ENCODE data around the gene ZBTB4. TPM values are rescaled to one million over a fixed set of nuclear protein-coding genes. Genes with fewer than 3 reads are reported as not detected.

ZBTB4 gene
- total RNA-seq, 1 experiment from 2014 or later, result 4.4 TPM

GRCh38 chr17:7410634-7411426 is 68.6 kb downstream of the ZBTB4 start:
- in situ Hi-C loops (cut with HindIII; ENCODE audit: low sequenced_read_pairs), result no loop called here
- no peak for DNase-seq (ENCODE audit: low spot score)

- in situ Hi-C loops (cut with HindIII; ENCODE audit: low sequenced_read_pairs), result no loop called here
Measured at GRCh38 chr17:7409716-7410115, 69.7 kb downstream of the ZBTB4 start.

More at GRCh38 chr17:7409716-7410115, 69.7 kb downstream of the ZBTB4 start:
- DNase-seq (ENCODE audit: low spot score), result no peak

Other genes with a start within 250 kb of the ZBTB4 start
- 89.9 and 99.0 TPM in 2 replicates for gene DVL2, start 245.1 kb downstream of the ZBTB4 start, total RNA-seq (2014; rRNA removed; shearing (Covaris generic))
- gene PHF23, start 240.2 kb downstream of the ZBTB4 start, total RNA-seq (2014; rRNA removed; shearing (Covaris generic)), result 113 and 121 TPM in 2 replicates
- 227 and 249 TPM in 2 replicates for gene GABARAP, start 237.2 kb downstream of the ZBTB4 start, total RNA-seq (2014; rRNA removed; shearing (Covaris generic))
- 18.3 and 26.8 TPM in 2 replicates for gene CTDNEP1, start 227.9 kb downstream of the ZBTB4 start, total RNA-seq (2014; rRNA removed; shearing (Covaris generic))
- 74.1 and 95.6 TPM in 2 replicates for gene ELP5, start 227.4 kb downstream of the ZBTB4 start, total RNA-seq (2014; rRNA removed; shearing (Covaris generic))
- gene CLDN7, start 217.2 kb downstream of the ZBTB4 start, total RNA-seq (2014; rRNA removed; shearing (Covaris generic)), result 0.17 and 3.5 TPM in 2 replicates
- gene SLC2A4, start 197.9 kb downstream of the ZBTB4 start, total RNA-seq (2014; rRNA removed; shearing (Covaris generic)), result 2.3 and 2.7 TPM in 2 replicates
- 20.5 and 20.9 TPM in 2 replicates for gene YBX2, start 185.0 kb downstream of the ZBTB4 start, total RNA-seq (2014; rRNA removed; shearing (Covaris generic))
- gene EIF5A, start 172.0 kb downstream of the ZBTB4 start, total RNA-seq (2014; rRNA removed; shearing (Covaris generic)), result 1,140 and 1,147 TPM in 2 replicates
- 109 and 113 TPM in 2 replicates for gene GPS2, start 164.3 kb downstream of the ZBTB4 start, total RNA-seq (2014; rRNA removed; shearing (Covaris generic))
- gene NEURL4, start 150.3 kb downstream of the ZBTB4 start, total RNA-seq (2014; rRNA removed; shearing (Covaris generic)), result 21.4 and 50.0 TPM in 2 replicates
- 0.61 TPM in 1 of 2 replicates, not detected in the other for gene ACAP1, start 143.1 kb downstream of the ZBTB4 start, total RNA-seq (2014; rRNA removed; shearing (Covaris generic))
- gene KCTD11, start 127.5 kb downstream of the ZBTB4 start, total RNA-seq (2014; rRNA removed; shearing (Covaris generic)), result 12.0 and 14.3 TPM in 2 replicates
- not detected in 2 replicates for gene TMEM95, start 124.5 kb downstream of the ZBTB4 start, total RNA-seq (2014; rRNA removed; shearing (Covaris generic))
- gene TNK1, start 98.5 kb downstream of the ZBTB4 start, total RNA-seq (2014; rRNA removed; shearing (Covaris generic)), result not detected in 2 replicates
- 7.9 and 8.3 TPM in 2 replicates for gene PLSCR3, start 85.1 kb downstream of the ZBTB4 start, total RNA-seq (2014; rRNA removed; shearing (Covaris generic))
- gene TMEM256, start 75.5 kb downstream of the ZBTB4 start, total RNA-seq (2014; rRNA removed; shearing (Covaris generic)), result 200 and 369 TPM in 2 replicates
- 5.5 and 6.8 TPM in 2 replicates for gene NLGN2, start 71.8 kb downstream of the ZBTB4 start, total RNA-seq (2014; rRNA removed; shearing (Covaris generic))
- gene SPEM1, start 59.3 kb downstream of the ZBTB4 start, total RNA-seq (2014; rRNA removed; shearing (Covaris generic)), result not detected in 2 replicates
- not detected in 2 replicates for gene SPEM2, start 54.0 kb downstream of the ZBTB4 start, total RNA-seq (2014; rRNA removed; shearing (Covaris generic))
- not detected in 2 replicates for gene SPEM3, start 50.8 kb downstream of the ZBTB4 start, total RNA-seq (2014; rRNA removed; shearing (Covaris generic))
- 4.6 and 4.9 TPM in 2 replicates for gene TMEM102, start 44.2 kb downstream of the ZBTB4 start, total RNA-seq (2014; rRNA removed; shearing (Covaris generic))
- 20.4 and 24.2 TPM in 2 replicates for gene FGF11, start 40.1 kb downstream of the ZBTB4 start, total RNA-seq (2014; rRNA removed; shearing (Covaris generic))
- 7.6 and 24.0 TPM in 2 replicates for gene CHRNB1, start 34.6 kb downstream of the ZBTB4 start, total RNA-seq (2014; rRNA removed; shearing (Covaris generic))
- gene SLC35G6, start 1.8 kb upstream of the ZBTB4 start, total RNA-seq (2014; rRNA removed; shearing (Covaris generic)), result not detected in 2 replicates
- gene POLR2A, start 4.7 kb upstream of the ZBTB4 start, total RNA-seq (2014; rRNA removed; shearing (Covaris generic)), result 52.7 and 52.8 TPM in 2 replicates
- not detected in 2 replicates for gene TNFSF12, start 69.4 kb upstream of the ZBTB4 start, total RNA-seq (2014; rRNA removed; shearing (Covaris generic))
- gene TNFSF13, start 79.1 kb upstream of the ZBTB4 start, total RNA-seq (2014; rRNA removed; shearing (Covaris generic)), result 1.5 TPM in 1 of 2 replicates, not detected in the other
- gene SENP3, start 82.3 kb upstream of the ZBTB4 start, total RNA-seq (2014; rRNA removed; shearing (Covaris generic)), result 157 and 182 TPM in 2 replicates
- gene CD68, start 100.0 kb upstream of the ZBTB4 start, total RNA-seq (2014; rRNA removed; shearing (Covaris generic)), result 119 and 129 TPM in 2 replicates
- 151 and 157 TPM in 2 replicates for gene MPDU1, start 104.2 kb upstream of the ZBTB4 start, total RNA-seq (2014; rRNA removed; shearing (Covaris generic))
- gene SOX15, start 110.5 kb upstream of the ZBTB4 start, total RNA-seq (2014; rRNA removed; shearing (Covaris generic)), result 6.8 and 12.1 TPM in 2 replicates
- 75.9 and 88.0 TPM in 2 replicates for gene FXR2, start 135.3 kb upstream of the ZBTB4 start, total RNA-seq (2014; rRNA removed; shearing (Covaris generic))
- gene SAT2, start 148.2 kb upstream of the ZBTB4 start, total RNA-seq (2014; rRNA removed; shearing (Covaris generic)), result 70.2 and 96.9 TPM in 2 replicates
- gene SHBG, start 150.5 kb upstream of the ZBTB4 start, total RNA-seq (2014; rRNA removed; shearing (Covaris generic)), result not detected in 2 replicates
- not detected in 2 replicates for gene ATP1B2, start 171.3 kb upstream of the ZBTB4 start, total RNA-seq (2014; rRNA removed; shearing (Covaris generic))
- 23.5 and 26.4 TPM in 2 replicates for gene TP53, start 207.9 kb upstream of the ZBTB4 start, total RNA-seq (2014; rRNA removed; shearing (Covaris generic))
- gene WRAP53, start 208.8 kb upstream of the ZBTB4 start, total RNA-seq (2014; rRNA removed; shearing (Covaris generic)), result 27.2 and 33.5 TPM in 2 replicates
- gene EFNB3, start 225.6 kb upstream of the ZBTB4 start, total RNA-seq (2014; rRNA removed; shearing (Covaris generic)), result 13.1 and 16.8 TPM in 2 replicates
- gene DNAH2, start 238.1 kb upstream of the ZBTB4 start, total RNA-seq (2014; rRNA removed; shearing (Covaris generic)), result 0.03 TPM in 1 of 2 replicates, not detected in the other

Measured in G401 (cell line).